ENCODE results near the gene DDIT4. TPM values are rescaled to one million over a fixed set of nuclear protein-coding genes. Genes with fewer than 3 reads are reported as not detected.

The DDIT4 gene
- total RNA-seq, 1 donor: 52.4 TPM

DNA sequence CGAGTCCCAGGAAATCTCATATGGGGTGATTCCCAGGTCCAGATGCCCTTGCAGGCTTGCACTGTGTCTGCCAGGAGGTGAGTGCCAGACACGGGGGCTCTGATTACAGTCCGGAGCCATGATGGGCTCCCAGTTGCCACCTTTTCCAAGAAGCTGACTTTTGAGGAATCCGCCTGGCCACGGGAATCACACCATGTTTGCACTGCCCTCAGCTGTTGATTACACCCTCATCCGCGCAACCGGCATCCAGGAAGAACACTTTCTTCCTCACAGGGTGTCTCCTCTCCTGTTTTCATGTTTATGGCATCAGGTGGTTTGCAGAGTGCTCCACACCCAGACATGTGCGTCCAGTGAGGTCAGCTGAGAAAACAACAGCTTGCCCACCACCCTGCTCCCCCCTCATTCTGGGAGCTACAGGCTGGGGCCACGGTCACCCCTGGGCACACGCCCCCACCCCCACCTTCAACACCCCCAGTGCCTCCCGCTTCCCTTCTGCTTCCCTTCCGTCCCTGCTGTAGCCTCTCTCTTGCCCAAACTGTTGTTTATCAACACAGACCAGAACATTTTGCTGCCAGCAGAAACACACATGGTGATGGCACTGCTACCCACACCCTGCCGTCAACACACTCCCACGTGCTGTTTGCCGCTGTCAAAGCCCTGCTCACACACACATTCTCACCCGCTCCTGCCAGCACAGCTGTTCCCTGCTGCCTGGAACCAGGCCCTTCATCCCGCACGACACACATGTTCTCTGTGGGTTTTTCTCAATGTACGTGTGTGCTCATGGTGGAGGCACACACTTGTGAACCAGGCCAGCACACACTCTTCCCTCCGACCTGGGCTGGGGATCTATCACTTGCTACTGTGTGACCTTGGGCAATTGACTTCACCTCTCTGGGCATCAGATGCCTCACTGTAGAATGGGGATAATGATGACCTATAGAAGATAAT, 35.8 kb downstream of the DDIT4 start:
- TF ChIP-seq CTCF (IDR thresholded peaks at IDR 0.05; ENCODE audit: insufficient read depth, low read length): no peak
- H3K4me3 ChIP-seq (ENCODE audit: low read depth, low read length): no peak overlapping the region
- no peak for DNase-seq (ENCODE audit: low read depth)

GRCh38 chr10:72310241-72310633, 36.5 kb downstream of the DDIT4 start:
- no peak for TF ChIP-seq CTCF (IDR thresholded peaks at IDR 0.05; ENCODE audit: insufficient read depth, low read length)
- DNase-seq (ENCODE audit: low read depth): no peak
- H3K4me3 ChIP-seq (ENCODE audit: low read depth, low read length): no peak overlapping the region

- no peak for DNase-seq (ENCODE audit: low read depth)
- no peak overlapping the region for H3K4me3 ChIP-seq (ENCODE audit: low read depth, low read length)
- TF ChIP-seq CTCF (IDR thresholded peaks at IDR 0.05; ENCODE audit: insufficient read depth, low read length): no peak
Measured at GRCh38 chr10:72310636-72311035, 36.9 kb downstream of the DDIT4 start.

DNA sequence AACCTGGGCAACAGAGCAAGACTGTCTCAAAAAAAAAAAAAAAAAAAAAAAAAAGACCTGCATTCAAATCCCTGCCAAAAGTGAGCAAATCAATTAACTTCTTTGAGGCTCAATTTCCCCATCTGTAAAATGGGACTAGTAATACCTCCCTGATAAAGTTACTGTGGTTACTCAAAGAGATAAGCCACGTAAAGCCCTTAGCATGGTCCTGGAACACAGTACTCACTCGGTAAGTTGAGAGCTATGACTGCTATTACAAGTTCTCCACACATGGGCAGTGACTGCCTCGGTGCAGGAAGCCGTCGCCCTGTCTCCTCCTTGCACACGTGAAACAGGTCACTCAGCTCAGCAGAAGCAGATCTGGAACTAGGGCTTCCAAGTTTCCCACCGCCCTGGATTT, 37.9 kb downstream of the DDIT4 start:
- H3K4me3 ChIP-seq (ENCODE audit: low read depth, low read length): no peak overlapping the region
- no peak for TF ChIP-seq CTCF (IDR thresholded peaks at IDR 0.05; ENCODE audit: insufficient read depth, low read length)
- no peak for DNase-seq (ENCODE audit: low read depth)

- no peak for DNase-seq (ENCODE audit: low read depth)
- TF ChIP-seq CTCF (IDR thresholded peaks at IDR 0.05; ENCODE audit: insufficient read depth, low read length): no peak
- H3K4me3 ChIP-seq (ENCODE audit: low read depth, low read length): no peak overlapping the region
Measured at GRCh38 chr10:72312865-72313391, 39.2 kb downstream of the DDIT4 start.

GRCh38 chr10:72314263-72314662, 40.5 kb downstream of the DDIT4 start:
- H3K4me3 ChIP-seq (ENCODE audit: low read depth, low read length): no peak overlapping the region
- no peak for DNase-seq (ENCODE audit: low read depth)
- no peak for TF ChIP-seq CTCF (IDR thresholded peaks at IDR 0.05; ENCODE audit: insufficient read depth, low read length)

Measured in fibroblast of the aortic adventitia (primary cell).